ENCODE measurements around the gene C17orf113. TPM values are rescaled to one million over a fixed set of nuclear protein-coding genes. Genes with fewer than 3 reads are reported as not detected.

The C17orf113 gene
- total RNA-seq, 1 experiment from 2014 or later: 2.3 TPM

- intact Hi-C loops (cut with micrococcal nuclease): loop anchor here (5.0 kb wide), 1 partner anchor 50 kb away; the partner anchor contains the start of gene CNP
- TF ChIP-seq ZFX (IDR thresholded peaks at IDR 0.05) (peak; percentile 63; the same call in 1 of the 2 replicates), SRF (IDR thresholded peaks at IDR 0.05; ENCODE audit: low read depth) (no peak), EZH2 (IDR thresholded peaks at IDR 0.05) (no peak), SIN3A (IDR thresholded peaks at IDR 0.05; ENCODE audit: low read depth) (peak; percentile 90), SP1 (IDR thresholded peaks at IDR 0.05; ENCODE audit: low read depth) (no peak; the same call in 1 of the 2 replicates), ZNF274 (IDR thresholded peaks at IDR 0.05; ENCODE audit: low read depth, low read length) (no peak), CEBPB (IDR thresholded peaks at IDR 0.05; ENCODE audit: low read depth) (no peak), JUND (IDR thresholded peaks at IDR 0.05) (0 out of 2 replicates have a peak, but pooled peaks have one; percentile 16), MAX (IDR thresholded peaks at IDR 0.05) (peak; percentile 71; the same call in 1 of the 2 replicates), POLR2A (IDR thresholded peaks at IDR 0.05; ENCODE audit: borderline replicate concordance, extremely low read depth, insufficient read depth, insufficient read length) (peak; percentile 39), REST (IDR thresholded peaks at IDR 0.05; ENCODE audit: low read depth) (no peak), ZBTB33 (IDR thresholded peaks at IDR 0.05; ENCODE audit: extremely low read depth, insufficient replicate concordance, low read length) (peak; percentile 62), POLR2AphosphoS5 (IDR thresholded peaks at IDR 0.05; ENCODE audit: low read depth, low read length) (peak; percentile 83), CBX3 (IDR thresholded peaks at IDR 0.05; ENCODE audit: low read depth) (no peak; the same call in 1 of the 2 replicates), EGR1 (IDR thresholded peaks at IDR 0.05; ENCODE audit: low read depth) (peak; percentile 97)
- TF ChIP-seq, protein P1, sequence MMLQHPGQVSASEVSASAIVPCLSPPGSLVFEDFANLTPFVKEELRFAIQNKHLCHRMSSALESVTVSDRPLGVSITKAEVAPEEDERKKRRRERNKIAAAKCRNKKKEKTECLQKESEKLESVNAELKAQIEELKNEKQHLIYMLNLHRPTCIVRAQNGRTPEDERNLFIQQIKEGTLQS (IDR thresholded peaks at IDR 0.05): no peak
- TF ChIP-seq, protein P2, sequence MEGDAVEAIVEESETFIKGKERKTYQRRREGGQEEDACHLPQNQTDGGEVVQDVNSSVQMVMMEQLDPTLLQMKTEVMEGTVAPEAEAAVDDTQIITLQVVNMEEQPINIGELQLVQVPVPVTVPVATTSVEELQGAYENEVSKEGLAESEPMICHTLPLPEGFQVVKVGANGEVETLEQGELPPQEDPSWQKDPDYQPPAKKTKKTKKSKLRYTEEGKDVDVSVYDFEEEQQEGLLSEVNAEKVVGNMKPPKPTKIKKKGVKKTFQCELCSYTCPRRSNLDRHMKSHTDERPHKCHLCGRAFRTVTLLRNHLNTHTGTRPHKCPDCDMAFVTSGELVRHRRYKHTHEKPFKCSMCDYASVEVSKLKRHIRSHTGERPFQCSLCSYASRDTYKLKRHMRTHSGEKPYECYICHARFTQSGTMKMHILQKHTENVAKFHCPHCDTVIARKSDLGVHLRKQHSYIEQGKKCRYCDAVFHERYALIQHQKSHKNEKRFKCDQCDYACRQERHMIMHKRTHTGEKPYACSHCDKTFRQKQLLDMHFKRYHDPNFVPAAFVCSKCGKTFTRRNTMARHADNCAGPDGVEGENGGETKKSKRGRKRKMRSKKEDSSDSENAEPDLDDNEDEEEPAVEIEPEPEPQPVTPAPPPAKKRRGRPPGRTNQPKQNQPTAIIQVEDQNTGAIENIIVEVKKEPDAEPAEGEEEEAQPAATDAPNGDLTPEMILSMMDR (IDR thresholded peaks at IDR 0.05 in 2 of 3, conservative IDR thresholded peaks at IDR 0.05 in 1 of 3; ENCODE audit: borderline replicate concordance in 1 of 3, insufficient read depth in 1 of 3, low read depth in 2 of 3, low read length in 2 of 3): no peak
These were observed 33.2 kb downstream of the C17orf113 start, which contains the start of gene DNAJC7 for GRCh38 chr17:42016941-42017865. Gene DNAJC7 (minus strand): TSS chr17:42017439. CDS start chr17:42017416, 23 bp downstream.

More at GRCh38 chr17:42016941-42017865, 33.2 kb downstream of the C17orf113 start, which contains the start of gene DNAJC7:
- Histone ChIP-seq H3K4me2 (ENCODE audit: low read length) (peak within 1 kb of the TSS; percentile 96), H3K9me2 (ENCODE audit: insufficient read depth) (no peaks in the 10 kb centered on the region), H3K4me1 (ENCODE audit: control insufficient read depth in 1 of 2, insufficient read depth in 2 of 2, low read length in 2 of 2) (peaks cover 14 to 30% of the 10 kb centered on the region in 2 experiments; a peak in 3 of 4 replicates), H3K79me2 (ENCODE audit: insufficient read depth, low read length) (peaks cover 69% of the 10 kb centered on the region), H2AFZ (ENCODE audit: low read depth, low read length, poor library complexity, severe bottlenecking) (peak within 1 kb of the TSS; percentile 39), H4K20me1 (ENCODE audit: insufficient read depth) (0 out of 2 replicates have a peak, but pooled peaks cover 3% of the 10 kb centered on the region), H3K4me3 (replicated peaks in 1 of 2; ENCODE audit: low read depth in 1 of 2, low read length in 2 of 2) (peak within 1 kb of the TSS; percentile 93 to 99), H3K36me3 (ENCODE audit: control insufficient read depth in 1 of 2, insufficient read depth in 2 of 2, low read length in 2 of 2) (no peaks in the 10 kb centered on the region; a peak in 1 of 4 replicates), H3K9ac (ENCODE audit: low read length) (peak within 1 kb of the TSS; percentile 100), H3K9me3 (ENCODE audit: control insufficient read depth in 1 of 2, insufficient read depth in 1 of 2, low read depth in 1 of 2, low read length in 2 of 2) (no peaks in the 10 kb centered on the region), H3K27ac (ENCODE audit: low read depth, low read length) (peak within 1 kb of the TSS; percentile 71), H3K27me3 (ENCODE audit: insufficient read depth, low read length) (no peaks in the 10 kb centered on the region)
- RAD21 ChIA-PET (ENCODE audit: low non-redundant PET in 1 of 2, low total read pairs in 2 of 2, uncharacterized antibody in 2 of 2, unreplicated experiment in 2 of 2): interaction anchor here in 1 of 2 experiments (0.6 kb wide), 1 partner anchor 177 kb away, joined by 3 read pairs; the partner anchor contains the start of gene GHDC
- POLR2A ChIA-PET: interaction anchor here (0.6 to 2.3 kb wide), 8 partner anchors 9 to 244 kb away, joined by 3 to 17 read pairs (median 3); partner anchors contain the start of gene CNP
- DNase-seq (ENCODE audit: low read depth, low spot score) (peak; percentile 81), ATAC-seq (peak; percentile 88)
- CTCF ChIA-PET: interaction anchor here (0.6 to 4.0 kb wide), 6 partner anchors 11 to 1941 kb away, joined by 3 to 16 read pairs (median 4); partner anchors contain the start of gene CNP
- BruUV-seq (replicated peaks): TSS peak; percentile 70

All from HCT116 (cell line).